Liver (tissue), 9 donors: ENCODE measurements around the gene ZNF212. TPM values are rescaled to one million over a fixed set of nuclear protein-coding genes. Genes with fewer than 3 reads are reported as not detected.

ENCODE experiments used
- DNase-seq: peaks from one replicate; pipeline ENCODE4 v3.0.0-alpha.2; 2017; ENCODE audit warnings: low spot score
- H3K27ac ChIP-seq, 2 donors: one replicate each; pipeline ENCODE4 v1.7.0; 2013; ENCODE audit warnings: inconsistent platforms in 2 of 2, low read length in 2 of 2, control low read depth in 1 of 2, low read depth in 1 of 2, mild to moderate bottlenecking in 1 of 2
- H3K27me3 ChIP-seq, 4 donors: one replicate each; pipeline versions ENCODE4 v1.6.1 to v1.7.0; 2013; ENCODE audit warnings: low read length in 3 of 4, inconsistent platforms in 1 of 4, mild to moderate bottlenecking in 1 of 4, moderate library complexity in 1 of 4; ENCODE audit not compliant: control insufficient read depth in 4 of 4, insufficient read depth in 4 of 4
- H3K36me3 ChIP-seq, 4 donors: one replicate each; pipeline versions ENCODE4 v1.6.1 to v1.7.0; 2013; ENCODE audit warnings: low read length in 3 of 4, mild to moderate bottlenecking in 3 of 4, low read depth in 1 of 4, moderate library complexity in 1 of 4; ENCODE audit not compliant: control insufficient read depth in 4 of 4, insufficient read depth in 3 of 4
- H3K4me1 ChIP-seq, 4 donors: one replicate each; pipeline versions ENCODE4 v1.6.1 to v1.7.0; 2013; ENCODE audit warnings: low read length in 3 of 4, mild to moderate bottlenecking in 3 of 4, moderate library complexity in 1 of 4; ENCODE audit not compliant: control insufficient read depth in 4 of 4, insufficient read depth in 4 of 4
- H3K4me3 ChIP-seq, 3 donors: one replicate each; pipeline versions ENCODE4 v1.6.1 to v1.7.0; 2013; ENCODE audit warnings: low read length in 3 of 3, control low read depth in 1 of 3, low read depth in 1 of 3, mild to moderate bottlenecking in 1 of 3
- H3K9ac ChIP-seq, 2 donors: one replicate each; pipeline ENCODE4 v1.7.0; 2013; ENCODE audit warnings: low read length in 2 of 2, mild to moderate bottlenecking in 2 of 2, moderate library complexity in 2 of 2, control low read depth in 1 of 2, low read depth in 1 of 2
- H3K9me3 ChIP-seq, 4 donors: one replicate each; pipeline versions ENCODE4 v1.6.1 to v1.7.0; 2013; ENCODE audit warnings: low read length in 3 of 4; ENCODE audit not compliant: control insufficient read depth in 4 of 4
- ATF3 ChIP-seq: IDR thresholded peaks from 2 replicates; pipeline ENCODE4 v1.6.1; 2016; ENCODE audit warnings: antibody characterized with exemption
- EGR1 ChIP-seq, 2 donors: IDR thresholded peaks; 2 replicates each; pipeline ENCODE4 v1.6.1; 2016 to 2018; ENCODE audit warnings: antibody characterized with exemption in 2 of 2, low read depth in 2 of 2
- GABPA ChIP-seq, 2 donors: IDR thresholded peaks in 1 of 2; conservative IDR thresholded peaks in 1 of 2; 2 replicates each; pipeline ENCODE4 v1.6.1; 2016; ENCODE audit warnings: antibody characterized with exemption in 2 of 2, mild to moderate bottlenecking in 1 of 2, moderate library complexity in 1 of 2
- HNF4A ChIP-seq, 2 donors: conservative IDR thresholded peaks; 2 replicates each; pipeline ENCODE4 v1.6.1; 2016; ENCODE audit warnings: antibody characterized with exemption in 2 of 2, mild to moderate bottlenecking in 2 of 2
- HNF4G ChIP-seq: IDR thresholded peaks from 2 replicates; pipeline ENCODE4 v1.6.1; 2016; ENCODE audit warnings: antibody characterized with exemption
- JUND ChIP-seq, 2 donors: IDR thresholded peaks; 2 replicates each; pipeline ENCODE4 v1.6.1; 2016; ENCODE audit warnings: antibody characterized with exemption in 2 of 2
- NR2F2 ChIP-seq: IDR thresholded peaks from 2 replicates; pipeline ENCODE4 v1.6.1; 2016; ENCODE audit warnings: antibody characterized with exemption
- RAD21 ChIP-seq, 2 donors: IDR thresholded peaks; 2 replicates each; pipeline ENCODE4 v1.6.1; 2016; ENCODE audit warnings: antibody characterized with exemption in 2 of 2, mild to moderate bottlenecking in 2 of 2
- SP1 ChIP-seq: IDR thresholded peaks from 2 replicates; pipeline ENCODE4 v1.6.1; 2018; ENCODE audit warnings: antibody characterized with exemption, mild to moderate bottlenecking
- TAF1 ChIP-seq: conservative IDR thresholded peaks from 2 replicates; pipeline ENCODE4 v1.6.1; 2016; ENCODE audit warnings: antibody characterized with exemption, mild to moderate bottlenecking
- YY1 ChIP-seq: IDR thresholded peaks from 2 replicates; pipeline ENCODE4 v1.6.1; 2016; ENCODE audit warnings: antibody characterized with exemption, mild to moderate bottlenecking
- WGBS: extraction: QIAGEN DNeasy Blood & Tissue Kit; methylation state at CpG from one replicate; pipeline ENCODE4 v1.1.7; 2013; 5-methylcytosine and 5-hydroxymethylcytosine counted together
- polyA plus RNA-seq, 2 donors: library from polyadenylated mRNA; stranded (reverse) in 1 of 2; unstranded in 1 of 2; fragments of 200-250 nt in 1 of 2; fragments of >200 nt in 1 of 2; fragmentation: Nextera tagmentation in 1 of 2; extraction: Ambion mirVana in 1 of 2; gene quantifications; one replicate each; pipeline versions ENCODE4 v1.2.1 to v1.2.3, GENCODE V29; 2013 to 2015
- total RNA-seq, 2 donors: library from RNA; depleted of rRNA; stranded (reverse); fragments of >200 nt; gene quantifications; one replicate each; pipeline ENCODE4 v1.2.3, GENCODE V29; 2014
- TF ChIP-seq, protein P1 (sequence below): fragments of 150-350 bp; IDR thresholded peaks from 2 replicates; pipeline ENCODE4 v1.5.1; 2017; ENCODE audit warnings: improper control_type of control experiment, low read depth, low read length; ENCODE audit not compliant: missing input control
- TF ChIP-seq, protein P2 (sequence below): IDR thresholded peaks from 2 replicates; pipeline ENCODE4 v1.6.1; 2016; ENCODE audit warnings: antibody characterized with exemption, mild to moderate bottlenecking
- TF ChIP-seq, protein P3 (sequence below): IDR thresholded peaks from 2 replicates; pipeline ENCODE4 v1.6.1; 2016; ENCODE audit warnings: antibody characterized with exemption
- donor health status: healthy.
- donor health status: healthy.
- donor health status: healthy.
- donor health status: healthy.
- donor health status: healthy.

The ZNF212 gene
- total and polyA plus RNA-seq, 4 donors = 3.4 to 4.9 (median 3.7) TPM

GRCh38 chr7:149280661-149281507 lies 41.4 kb downstream of the ZNF212 start:
- H3K36me3 ChIP-seq = peaks cover 0 to 14% (median 5%) of the 10 kb centered on the region in 4 donors

DNA sequence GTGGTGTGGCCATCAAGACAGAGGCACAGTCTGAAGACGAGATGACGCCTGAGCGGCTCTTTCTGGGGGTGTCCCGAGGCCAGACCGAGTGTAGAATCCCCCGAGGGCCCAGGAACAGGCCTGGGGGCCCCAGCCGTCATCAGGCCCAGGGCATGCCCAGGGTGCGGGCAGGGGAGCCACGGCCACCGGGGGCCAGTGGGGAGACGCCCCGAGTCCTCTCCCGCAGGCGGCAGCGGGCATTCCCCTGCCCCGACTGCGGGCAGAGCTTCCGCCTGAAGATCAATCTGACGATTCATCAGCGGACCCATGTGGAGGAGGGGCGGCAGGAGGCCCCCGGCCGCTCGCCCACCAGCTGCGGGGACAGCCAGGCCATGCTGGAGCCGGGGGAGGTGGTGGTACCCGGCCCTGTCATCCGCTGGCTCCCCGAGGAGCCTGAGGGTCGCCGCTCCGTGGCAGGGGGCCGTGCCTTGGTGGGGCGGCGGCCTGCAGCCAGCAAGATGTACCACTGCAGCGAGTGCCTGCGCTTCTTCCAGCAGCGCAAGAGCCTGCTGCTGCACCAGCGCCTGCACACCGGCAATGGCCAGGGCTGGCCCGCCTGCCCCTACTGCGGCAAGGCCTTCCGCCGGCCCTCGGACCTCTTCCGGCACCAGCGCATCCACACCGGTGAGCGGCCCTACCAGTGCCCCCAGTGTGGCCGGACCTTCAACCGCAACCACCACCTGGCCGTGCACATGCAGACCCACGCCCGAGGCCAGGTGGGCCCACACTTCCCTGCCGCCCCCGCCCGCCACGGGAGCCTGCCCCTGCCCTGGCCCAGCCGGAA lies 42.3 kb downstream of the ZNF212 start:
- WGBS = 96% methylated on average over 59 of the region's 59 CpGs
- Histone ChIP-seq H3K9me3 (no peaks in the 10 kb centered on the region), H3K4me1 (peaks cover 1 to 27% (median 16%) of the 10 kb centered on the region in 4 donors), H3K4me3 (no peak overlapping the region), H3K9ac (no peak overlapping the region), H3K27ac (no peak overlapping the region), H3K36me3 (peaks cover 0 to 11% (median 5%) of the 10 kb centered on the region in 4 donors), H3K27me3 (no peaks in the 10 kb centered on the region)
- TF ChIP-seq HNF4G = no peak
- TF ChIP-seq, protein P1, sequence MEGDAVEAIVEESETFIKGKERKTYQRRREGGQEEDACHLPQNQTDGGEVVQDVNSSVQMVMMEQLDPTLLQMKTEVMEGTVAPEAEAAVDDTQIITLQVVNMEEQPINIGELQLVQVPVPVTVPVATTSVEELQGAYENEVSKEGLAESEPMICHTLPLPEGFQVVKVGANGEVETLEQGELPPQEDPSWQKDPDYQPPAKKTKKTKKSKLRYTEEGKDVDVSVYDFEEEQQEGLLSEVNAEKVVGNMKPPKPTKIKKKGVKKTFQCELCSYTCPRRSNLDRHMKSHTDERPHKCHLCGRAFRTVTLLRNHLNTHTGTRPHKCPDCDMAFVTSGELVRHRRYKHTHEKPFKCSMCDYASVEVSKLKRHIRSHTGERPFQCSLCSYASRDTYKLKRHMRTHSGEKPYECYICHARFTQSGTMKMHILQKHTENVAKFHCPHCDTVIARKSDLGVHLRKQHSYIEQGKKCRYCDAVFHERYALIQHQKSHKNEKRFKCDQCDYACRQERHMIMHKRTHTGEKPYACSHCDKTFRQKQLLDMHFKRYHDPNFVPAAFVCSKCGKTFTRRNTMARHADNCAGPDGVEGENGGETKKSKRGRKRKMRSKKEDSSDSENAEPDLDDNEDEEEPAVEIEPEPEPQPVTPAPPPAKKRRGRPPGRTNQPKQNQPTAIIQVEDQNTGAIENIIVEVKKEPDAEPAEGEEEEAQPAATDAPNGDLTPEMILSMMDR = no peak
- no peak for TF ChIP-seq SP1
- no peak for TF ChIP-seq HNF4A (conservative IDR thresholded peaks at IDR 0.05)
- TF ChIP-seq TAF1 = no peak
- TF ChIP-seq EGR1 (IDR thresholded peaks at IDR 0.05; ENCODE audit: low read depth in 2 of 2) = no peak
- TF ChIP-seq NR2F2 = no peak
- TF ChIP-seq, protein P2, sequence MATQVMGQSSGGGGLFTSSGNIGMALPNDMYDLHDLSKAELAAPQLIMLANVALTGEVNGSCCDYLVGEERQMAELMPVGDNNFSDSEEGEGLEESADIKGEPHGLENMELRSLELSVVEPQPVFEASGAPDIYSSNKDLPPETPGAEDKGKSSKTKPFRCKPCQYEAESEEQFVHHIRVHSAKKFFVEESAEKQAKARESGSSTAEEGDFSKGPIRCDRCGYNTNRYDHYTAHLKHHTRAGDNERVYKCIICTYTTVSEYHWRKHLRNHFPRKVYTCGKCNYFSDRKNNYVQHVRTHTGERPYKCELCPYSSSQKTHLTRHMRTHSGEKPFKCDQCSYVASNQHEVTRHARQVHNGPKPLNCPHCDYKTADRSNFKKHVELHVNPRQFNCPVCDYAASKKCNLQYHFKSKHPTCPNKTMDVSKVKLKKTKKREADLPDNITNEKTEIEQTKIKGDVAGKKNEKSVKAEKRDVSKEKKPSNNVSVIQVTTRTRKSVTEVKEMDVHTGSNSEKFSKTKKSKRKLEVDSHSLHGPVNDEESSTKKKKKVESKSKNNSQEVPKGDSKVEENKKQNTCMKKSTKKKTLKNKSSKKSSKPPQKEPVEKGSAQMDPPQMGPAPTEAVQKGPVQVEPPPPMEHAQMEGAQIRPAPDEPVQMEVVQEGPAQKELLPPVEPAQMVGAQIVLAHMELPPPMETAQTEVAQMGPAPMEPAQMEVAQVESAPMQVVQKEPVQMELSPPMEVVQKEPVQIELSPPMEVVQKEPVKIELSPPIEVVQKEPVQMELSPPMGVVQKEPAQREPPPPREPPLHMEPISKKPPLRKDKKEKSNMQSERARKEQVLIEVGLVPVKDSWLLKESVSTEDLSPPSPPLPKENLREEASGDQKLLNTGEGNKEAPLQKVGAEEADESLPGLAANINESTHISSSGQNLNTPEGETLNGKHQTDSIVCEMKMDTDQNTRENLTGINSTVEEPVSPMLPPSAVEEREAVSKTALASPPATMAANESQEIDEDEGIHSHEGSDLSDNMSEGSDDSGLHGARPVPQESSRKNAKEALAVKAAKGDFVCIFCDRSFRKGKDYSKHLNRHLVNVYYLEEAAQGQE = no peak
- no peak for TF ChIP-seq ATF3
- no peak for DNase-seq

More at GRCh38 chr7:149280661-149281507, 41.4 kb downstream of the ZNF212 start:
- Histone ChIP-seq H3K9ac (no peak overlapping the region), H3K27ac (no peak overlapping the region), H3K4me3 (no peak overlapping the region), H3K27me3 (no peaks in the 10 kb centered on the region), H3K4me1 (peaks cover 1 to 24% (median 10%) of the 10 kb centered on the region in 4 donors), H3K9me3 (no peaks in the 10 kb centered on the region)
- DNase-seq = no peak
- TF ChIP-seq YY1 (no peak), JUND (IDR thresholded peaks at IDR 0.05) (no peak), GABPA (IDR thresholded peaks at IDR 0.05 in 1 of 2, conservative IDR thresholded peaks at IDR 0.05 in 1 of 2) (no peak), RAD21 (IDR thresholded peaks at IDR 0.05) (no peak)
- TF ChIP-seq, protein P3, sequence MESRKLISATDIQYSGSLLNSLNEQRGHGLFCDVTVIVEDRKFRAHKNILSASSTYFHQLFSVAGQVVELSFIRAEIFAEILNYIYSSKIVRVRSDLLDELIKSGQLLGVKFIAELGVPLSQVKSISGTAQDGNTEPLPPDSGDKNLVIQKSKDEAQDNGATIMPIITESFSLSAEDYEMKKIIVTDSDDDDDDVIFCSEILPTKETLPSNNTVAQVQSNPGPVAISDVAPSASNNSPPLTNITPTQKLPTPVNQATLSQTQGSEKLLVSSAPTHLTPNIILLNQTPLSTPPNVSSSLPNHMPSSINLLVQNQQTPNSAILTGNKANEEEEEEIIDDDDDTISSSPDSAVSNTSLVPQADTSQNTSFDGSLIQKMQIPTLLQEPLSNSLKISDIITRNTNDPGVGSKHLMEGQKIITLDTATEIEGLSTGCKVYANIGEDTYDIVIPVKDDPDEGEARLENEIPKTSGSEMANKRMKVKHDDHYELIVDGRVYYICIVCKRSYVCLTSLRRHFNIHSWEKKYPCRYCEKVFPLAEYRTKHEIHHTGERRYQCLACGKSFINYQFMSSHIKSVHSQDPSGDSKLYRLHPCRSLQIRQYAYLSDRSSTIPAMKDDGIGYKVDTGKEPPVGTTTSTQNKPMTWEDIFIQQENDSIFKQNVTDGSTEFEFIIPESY = no peak
- 94% methylated on average over 8 of the region's 8 CpGs for WGBS
